Astrocyte of the hippocampus (primary cell): ENCODE results near the gene ZSCAN12.
A peak's percentile ranks its signal among the peaks of the same experiment; 100 is the strongest.
"Not testable (repeated sequence)": the region's sequence is repeated elsewhere in the genome, so short reads cannot be mapped to it uniquely, and the experiment has no call there.

Experiments used
- DNase-seq: peaks from one replicate; pipeline ENCODE4 v3.0.0; 2011; ENCODE audit warnings: low read depth, low spot score

Gene ZSCAN12

GRCh38 chr6:28399350-28400121 lies at the start of gene ZSCAN12:
TSS of gene ZSCAN12 (minus strand) at chr6:28399747. CDS start at chr6:28398405, 1,342 bp downstream.
- DNase-seq, result peak; percentile 93

GRCh38 chr6:28449056-28449455 lies 49.5 kb upstream of the ZSCAN12 start:
- no peak for DNase-seq

- not testable (repeated sequence) for DNase-seq
Measured at GRCh38 chr6:28447512-28447906, 48.0 kb upstream of the ZSCAN12 start.

GRCh38 chr6:28446818-28447511 lies 47.4 kb upstream of the ZSCAN12 start:
- peak; percentile 40 for DNase-seq

- not testable (repeated sequence) for DNase-seq
Measured at GRCh38 chr6:28444759-28445158, 45.2 kb upstream of the ZSCAN12 start.

GRCh38 chr6:28443112-28443773 lies 43.7 kb upstream of the ZSCAN12 start, which contains the start of gene ZSCAN23:
TSS of gene ZSCAN23 (minus strand) at chr6:28443491. CDS start at chr6:28436266, 7,225 bp downstream.
- DNase-seq, result peak; percentile 94

GRCh38 chr6:28442586-28442985 lies 43.0 kb upstream of the ZSCAN12 start:
- DNase-seq, result peak; percentile 2

GRCh38 chr6:28436404-28436803 lies 36.9 kb upstream of the ZSCAN12 start:
- DNase-seq, result no peak

- DNase-seq, result no peak
Measured at GRCh38 chr6:28433119-28433518, 33.6 kb upstream of the ZSCAN12 start.

- DNase-seq, result no peak
Measured at GRCh38 chr6:28429781-28430180, 30.2 kb upstream of the ZSCAN12 start.

- no peak for DNase-seq
Measured at GRCh38 chr6:28425944-28426541, 26.5 kb upstream of the ZSCAN12 start.

- DNase-seq, result no peak
Measured at GRCh38 chr6:28424163-28424562, 24.6 kb upstream of the ZSCAN12 start.

- no peak for DNase-seq
Measured at GRCh38 chr6:28423546-28423945, 24.0 kb upstream of the ZSCAN12 start.

- no peak for DNase-seq
Measured at GRCh38 chr6:28413681-28414080, 14.1 kb upstream of the ZSCAN12 start.

GRCh38 chr6:28410767-28411166 lies 11.2 kb upstream of the ZSCAN12 start:
- DNase-seq, result no peak

GRCh38 chr6:28408076-28408802 lies 8.7 kb upstream of the ZSCAN12 start:
- DNase-seq, result no peak

GRCh38 chr6:28407401-28407800 lies 7.9 kb upstream of the ZSCAN12 start:
- no peak for DNase-seq

GRCh38 chr6:28403923-28404322 lies 4.4 kb upstream of the ZSCAN12 start:
- DNase-seq, result not testable (repeated sequence)

- DNase-seq, result no peak
Measured at GRCh38 chr6:28402197-28402596, 2.6 kb upstream of the ZSCAN12 start.

GRCh38 chr6:28401172-28401571 lies 1.6 kb upstream of the ZSCAN12 start:
- no peak for DNase-seq

- DNase-seq, result no peak
Measured at GRCh38 chr6:28400122-28400451, 540 bp upstream of the ZSCAN12 start.
